Activated gamma-delta T cell treated with anti-CD3 and anti-CD28 coated beads, Interleukin-2, amount 50 U/mL, for 16 hours (primary cell): Measurements from ENCODE around the gene ABCF3.

Experiments
- DNase-seq: peaks from one replicate; pipeline ENCODE4 v3.0.0-alpha.2; 2020; ENCODE audit warnings: low read depth

ABCF3 gene

GRCh38 chr3:184231671-184232070, 45.7 kb downstream of the ABCF3 start:
- DNase-seq = no peak

- DNase-seq = no peak
Measured at GRCh38 chr3:184233127-184233843, 47.3 kb downstream of the ABCF3 start.

GRCh38 chr3:184234224-184234623, 48.2 kb downstream of the ABCF3 start:
- DNase-seq = no peak

- no peak for DNase-seq
Measured at GRCh38 chr3:184234671-184235380, 48.8 kb downstream of the ABCF3 start.

GRCh38 chr3:184235381-184236032, 49.5 kb downstream of the ABCF3 start:
- no peak for DNase-seq

GRCh38 chr3:184236033-184236410, 50.0 kb downstream of the ABCF3 start:
- DNase-seq = no peak

GRCh38 chr3:184236636-184237035, 50.6 kb downstream of the ABCF3 start:
- no peak for DNase-seq

- DNase-seq = no peak
Measured at GRCh38 chr3:184237211-184237610, 51.2 kb downstream of the ABCF3 start.

- no peak for DNase-seq
Measured at GRCh38 chr3:184237807-184238206, 51.8 kb downstream of the ABCF3 start.

GRCh38 chr3:184238246-184238818, 52.3 kb downstream of the ABCF3 start:
- no peak for DNase-seq

- no peak for DNase-seq
Measured at GRCh38 chr3:184239221-184239620, 53.2 kb downstream of the ABCF3 start.

- no peak for DNase-seq
Measured at GRCh38 chr3:184239708-184240107, 53.7 kb downstream of the ABCF3 start.

- no peak for DNase-seq
Measured at GRCh38 chr3:184240384-184241140, 54.6 kb downstream of the ABCF3 start.

GRCh38 chr3:184241141-184241446, 55.1 kb downstream of the ABCF3 start:
- no peak for DNase-seq

- no peak for DNase-seq
Measured at GRCh38 chr3:184241447-184242296, 55.7 kb downstream of the ABCF3 start.

GRCh38 chr3:184242297-184242685, 56.3 kb downstream of the ABCF3 start:
- DNase-seq = no peak
